Common myeloid progenitor, CD34-positive (primary cell): ENCODE measurements around the gene SCUBE1.

Source experiments
- CTCF ChIA-PET: fragments of 350-600 bp; sonication (Branson Sonifier 250); formaldehyde crosslinking; loops from one replicate; lab custom pipeline; 2021; ENCODE audit warnings: antibody characterized with exemption; lab: Charles Lee
- POLR2A ChIA-PET: fragments of 350-600 bp; sonication (Branson Sonifier 250); formaldehyde crosslinking; loops from one replicate; lab custom pipeline; 2021; ENCODE audit warnings: antibody characterized with exemption; lab: Charles Lee
- DNase-seq, 3 donors: peaks; one replicate each; pipeline versions ENCODE4 v3.0.0 to v3.0.0-alpha.2; 2013
- H3K27ac ChIP-seq, 2 experiments: 1 replicate in 1 of 2; 2 replicates in 1 of 2; pipeline ENCODE4 v1.7.0; 2013; ENCODE audit warnings: inconsistent platforms in 2 of 2, low read length in 2 of 2, mild to moderate bottlenecking in 2 of 2, low read depth in 1 of 2, moderate library complexity in 1 of 2; ENCODE audit not compliant: severe bottlenecking in 2 of 2, insufficient read depth in 1 of 2, poor library complexity in 1 of 2
- H3K27me3 ChIP-seq, 5 experiments: replicated peaks in 2 of 5; 1 replicate in 3 of 5; 2 replicates in 2 of 5; pipeline versions ENCODE4 v1.6.1 to v1.7.0; 2013; ENCODE audit warnings: low read length in 4 of 5, mild to moderate bottlenecking in 2 of 5, moderate library complexity in 2 of 5, inconsistent platforms in 1 of 5; ENCODE audit not compliant: insufficient read depth in 5 of 5, control insufficient read depth in 4 of 5
- H3K36me3 ChIP-seq, 4 experiments: 1 replicate in 2 of 4; 2 replicates in 2 of 4; pipeline versions ENCODE4 v1.6.1 to v1.7.0; 2013; ENCODE audit warnings: low read length in 3 of 4, control low read depth in 1 of 4, mild to moderate bottlenecking in 1 of 4; ENCODE audit not compliant: control insufficient read depth in 4 of 4, insufficient read depth in 4 of 4
- H3K4me1 ChIP-seq, 4 experiments: 1 replicate in 3 of 4; 2 replicates in 1 of 4; pipeline versions ENCODE4 v1.6.1 to v1.7.1; 2013; ENCODE audit warnings: low read length in 3 of 4, mild to moderate bottlenecking in 3 of 4, control low read depth in 1 of 4, inconsistent platforms in 1 of 4, moderate library complexity in 1 of 4; ENCODE audit not compliant: control insufficient read depth in 4 of 4, insufficient read depth in 4 of 4; ENCODE audit errors: control extremely low read depth in 1 of 4
- H3K4me3 ChIP-seq, 7 experiments: 1 replicate in 4 of 7; 2 replicates in 3 of 7; pipeline versions ENCODE4 v1.5.1 to v1.7.0; 2013; ENCODE audit warnings: mild to moderate bottlenecking in 7 of 7, low read length in 6 of 7, moderate library complexity in 6 of 7, inconsistent platforms in 2 of 7, low read depth in 2 of 7, control low read depth in 1 of 7; ENCODE audit not compliant: insufficient read depth in 4 of 7, control insufficient read depth in 1 of 7; ENCODE audit errors: extremely low read depth in 1 of 7
- H3K9me3 ChIP-seq, 5 experiments: 1 replicate in 4 of 5; 2 replicates in 1 of 5; pipeline versions ENCODE4 v1.6.1 to v1.7.1; 2013; ENCODE audit warnings: low read length in 4 of 5, mild to moderate bottlenecking in 2 of 5, inconsistent platforms in 1 of 5, low read depth in 1 of 5, moderate library complexity in 1 of 5; ENCODE audit not compliant: control insufficient read depth in 4 of 5, insufficient read depth in 2 of 5; ENCODE audit errors: control extremely low read depth in 1 of 5
- WGBS: methylation state at CpG from one replicate; pipeline ENCODE4 v1.1.5; 2013; ENCODE audit not compliant: insufficient coverage; 5-methylcytosine and 5-hydroxymethylcytosine counted together

Gene SCUBE1

GRCh38 chr22:43255299-43255698, 87.9 kb downstream of the SCUBE1 start:
- no peak for DNase-seq
- CTCF ChIA-PET, result interaction anchor here (1.0 to 13.0 kb wide), 7 partner anchors 4 to 25 kb away, joined by 4 to 97 read pairs (median 9); no protein-coding TSS in a partner anchor
- H3K27me3 ChIP-seq, result no peaks in the 10 kb centered on the region
- H3K27ac ChIP-seq, result no peak overlapping the region
- H3K4me3 ChIP-seq, result no peak overlapping the region
- POLR2A ChIA-PET, result no interaction called here
- peaks cover 6 to 55% (median 39%) of the 10 kb centered on the region in 4 experiments for H3K4me1 ChIP-seq
- 90% methylated on average over 14 of the region's 23 CpGs for WGBS
- no peaks in the 10 kb centered on the region for H3K9me3 ChIP-seq
- H3K36me3 ChIP-seq, result no peaks in the 10 kb centered on the region

- no peak for DNase-seq
- no peak overlapping the region for H3K4me3 ChIP-seq
- H3K27me3 ChIP-seq, result no peaks in the 10 kb centered on the region
- ChIA-PET POLR2A (no interaction called here), CTCF (interaction anchor here (1.0 to 11.2 kb wide), 7 partner anchors 8 to 92 kb away, joined by 3 to 97 read pairs (median 4); no protein-coding TSS in a partner anchor)
- H3K27ac ChIP-seq, result no peak overlapping the region
- no peaks in the 10 kb centered on the region for H3K9me3 ChIP-seq
- H3K4me1 ChIP-seq, result peaks cover 6 to 47% (median 37%) of the 10 kb centered on the region in 4 experiments
- 100% methylated on average over 3 of the region's 5 CpGs for WGBS
- no peaks in the 10 kb centered on the region for H3K36me3 ChIP-seq
Observed at GRCh38 chr22:43253839-43254238, 89.3 kb downstream of the SCUBE1 start.

- WGBS, result 99% methylated on average over 10 of the region's 10 CpGs
- ChIA-PET POLR2A (no interaction called here), CTCF (interaction anchor here (6.5 to 11.2 kb wide), 2 partner anchors 10 to 21 kb away, joined by 54 to 97 read pairs; no protein-coding TSS in a partner anchor)
Observed at GRCh38 chr22:43252319-43252718, 90.9 kb downstream of the SCUBE1 start.

GRCh38 chr22:43249789-43250471, 93.2 kb downstream of the SCUBE1 start:
- H3K9me3 ChIP-seq, result no peaks in the 10 kb centered on the region
- whole genome bisulfite sequencing, result 91% methylated on average over 16 of the region's 16 CpGs
- no peaks in the 10 kb centered on the region for H3K27me3 ChIP-seq
- H3K4me3 ChIP-seq, result no peak overlapping the region
- no peak overlapping the region for H3K27ac ChIP-seq
- peaks cover 0 to 45% (median 20%) of the 10 kb centered on the region in 4 experiments for H3K4me1 ChIP-seq
- ChIA-PET CTCF (interaction anchor here (1.0 to 11.2 kb wide), 3 partner anchors 11 to 19 kb away, joined by 3 to 97 read pairs (median 54); no protein-coding TSS in a partner anchor), POLR2A (interaction anchor here (1.6 kb wide), 1 partner anchor 10 kb away, joined by 4 read pairs; no protein-coding TSS in a partner anchor)
- no peaks in the 10 kb centered on the region for H3K36me3 ChIP-seq
- no peak for DNase-seq

More at GRCh38 chr22:43252319-43252718, 90.9 kb downstream of the SCUBE1 start:
- H3K27ac ChIP-seq, result no peak overlapping the region
- no peak overlapping the region for H3K4me3 ChIP-seq
- no peaks in the 10 kb centered on the region for H3K27me3 ChIP-seq
- no peak for DNase-seq
- H3K4me1 ChIP-seq, result peaks cover 3 to 45% (median 28%) of the 10 kb centered on the region in 4 experiments
- no peaks in the 10 kb centered on the region for H3K9me3 ChIP-seq
- H3K36me3 ChIP-seq, result no peaks in the 10 kb centered on the region

GRCh38 chr22:43247546-43248260, 95.5 kb downstream of the SCUBE1 start:
- 100% methylated on average over 7 of the region's 10 CpGs for WGBS
- no peaks in the 10 kb centered on the region for H3K36me3 ChIP-seq
- DNase-seq, result no peak
- no peak overlapping the region for H3K27ac ChIP-seq
- no peaks in the 10 kb centered on the region for H3K27me3 ChIP-seq
- CTCF ChIA-PET, result interaction anchor here (1.1 to 11.2 kb wide), 7 partner anchors 10 to 110 kb away, joined by 3 to 97 read pairs (median 5); no protein-coding TSS in a partner anchor
- peaks cover 0 to 49% (median 23%) of the 10 kb centered on the region in 4 experiments for H3K4me1 ChIP-seq
- no peaks in the 10 kb centered on the region for H3K9me3 ChIP-seq
- POLR2A ChIA-PET, result interaction anchor here (2.4 kb wide), 1 partner anchor 16 kb away, joined by 16 read pairs; no protein-coding TSS in a partner anchor
- H3K4me3 ChIP-seq, result no peak overlapping the region

- Histone ChIP-seq H3K9me3 (no peaks in the 10 kb centered on the region), H3K27ac (no peak overlapping the region), H3K4me1 (peaks cover 0 to 49% (median 23%) of the 10 kb centered on the region in 4 experiments), H3K27me3 (no peaks in the 10 kb centered on the region), H3K4me3 (no peak overlapping the region), H3K36me3 (no peaks in the 10 kb centered on the region)
- 0% methylated on average over 2 of the region's 4 CpGs for WGBS
- CTCF ChIA-PET, result interaction anchor here (1.1 to 11.2 kb wide), 6 partner anchors 9 to 100 kb away, joined by 4 to 97 read pairs (median 6); no protein-coding TSS in a partner anchor
- POLR2A ChIA-PET, result interaction anchor here (1.4 to 2.4 kb wide), 2 partner anchors 12 to 17 kb away, joined by 6 to 16 read pairs; no protein-coding TSS in a partner anchor
- DNase-seq, result peak in 2 of 3 donors; percentile 41 to 76
Observed at GRCh38 chr22:43246188-43246587, 97.0 kb downstream of the SCUBE1 start.
